WTC11 (cell line): ENCODE data around the gene GAL. TPM values are rescaled to one million over a fixed set of nuclear protein-coding genes. Genes with fewer than 3 reads are reported as not detected.

Experiments used
- ATAC-seq: fragments of 200-7000 bp; cut with Tn5 transposase; 2 replicates; pipeline ENCODE4 v1.10.0; 2021; ENCODE audit warnings: mild to moderate bottlenecking, moderate library complexity
- CTCF ChIA-PET: fragments of 300-600 bp; sonication (Branson Sonifier 250); formaldehyde crosslinking; loops from one replicate; lab custom pipeline; 2021; ENCODE audit warnings: antibody characterized with exemption; lab: Charles Lee
- POLR2A ChIA-PET: fragments of 350-600 bp; sonication (Branson Sonifier 250); formaldehyde crosslinking; loops from one replicate; lab custom pipeline; 2021; ENCODE audit warnings: antibody characterized with exemption; lab: Charles Lee
- DNase-seq: peaks from one replicate; pipeline ENCODE4 v3.0.0; 2021; ENCODE audit warnings: low spot score
- H3K27ac Mint-ChIP-seq: 2 replicates; pipeline ENCODE4 v1.8.0; 2021; ENCODE audit warnings: mixed read lengths
- H3K27me3 Mint-ChIP-seq: 2 replicates; pipeline ENCODE4 v1.8.0; 2021; ENCODE audit warnings: low read depth, mild to moderate bottlenecking, moderate library complexity, mixed read lengths
- H3K36me3 Mint-ChIP-seq: 2 replicates; pipeline ENCODE4 v1.8.0; 2021; ENCODE audit warnings: mixed read lengths
- H3K4me1 Mint-ChIP-seq: 2 replicates; pipeline ENCODE4 v1.8.0; 2022; ENCODE audit warnings: mixed read lengths
- H3K4me3 Mint-ChIP-seq: 2 replicates; pipeline ENCODE4 v1.8.0; 2021; ENCODE audit warnings: mild to moderate bottlenecking, moderate library complexity, mixed read lengths
- H3K9me3 Mint-ChIP-seq: 2 replicates; pipeline ENCODE4 v1.8.0; 2021; ENCODE audit warnings: mixed read lengths
- ARID4B ChIP-seq: sonication (generic); formaldehyde crosslinking; IDR thresholded peaks from 2 replicates; pipeline ENCODE4 v1.8.0; 2023; ENCODE audit warnings: missing genetic modification reagents, mild to moderate bottlenecking, borderline replicate concordance
- CDX4 ChIP-seq: fragments of 250-450 bp; sonication (Bioruptor Pico); IDR thresholded peaks from 2 replicates; pipeline ENCODE4 v1.9.0; 2021; ENCODE audit warnings: moderate library complexity, mild to moderate bottlenecking, inconsistent platforms, borderline replicate concordance
- CREM ChIP-seq: sonication (generic); formaldehyde crosslinking; IDR thresholded peaks from 2 replicates; pipeline ENCODE4 v1.8.1; 2022; ENCODE audit warnings: mild to moderate bottlenecking, missing genetic modification reagents, moderate library complexity
- FOXP1 ChIP-seq: sonication (generic); formaldehyde crosslinking; IDR thresholded peaks from 2 replicates; pipeline ENCODE4 v1.8.0; 2022; ENCODE audit warnings: missing genetic modification reagents, mild to moderate bottlenecking, moderate library complexity, borderline replicate concordance
- GTF2I ChIP-seq: fragments of 250-450 bp; sonication (Bioruptor Pico); conservative IDR thresholded peaks from 2 replicates; pipeline ENCODE4 v1.4.0; 2021; ENCODE audit warnings: mild to moderate bottlenecking
- HMGA2 ChIP-seq: fragments of 250-450 bp; sonication (Bioruptor Pico); IDR thresholded peaks from 2 replicates; pipeline ENCODE4 v1.4.0; 2021; ENCODE audit warnings: mild to moderate bottlenecking, moderate library complexity
- IRF1 ChIP-seq: sonication (generic); formaldehyde crosslinking; IDR thresholded peaks from 2 replicates; pipeline ENCODE4 v1.8.0; 2023; ENCODE audit warnings: missing genetic modification reagents
- NR2C2 ChIP-seq: sonication (generic); formaldehyde crosslinking; IDR thresholded peaks from 2 replicates; pipeline ENCODE4 v1.8.0; 2022; ENCODE audit warnings: mild to moderate bottlenecking, missing genetic modification reagents
- NR3C1 ChIP-seq: sonication (generic); formaldehyde crosslinking; conservative IDR thresholded peaks from 2 replicates; pipeline ENCODE4 v1.8.1; 2023; ENCODE audit warnings: low read depth, mild to moderate bottlenecking, missing genetic modification reagents
- USF1 ChIP-seq: sonication (generic); formaldehyde crosslinking; IDR thresholded peaks from 2 replicates; pipeline ENCODE4 v1.8.0; 2022; ENCODE audit warnings: mild to moderate bottlenecking, missing genetic modification reagents
- ZNF138 ChIP-seq: sonication (generic); formaldehyde crosslinking; conservative IDR thresholded peaks from 2 replicates; pipeline ENCODE4 v1.8.1; 2022; ENCODE audit warnings: mild to moderate bottlenecking, moderate library complexity, missing genetic modification reagents
- total RNA-seq: library from RNA; stranded (reverse); gene quantifications from 3 replicates; pipeline ENCODE4 v1.2.3, GENCODE V29; 2021
- TF ChIP-seq, protein P1 (sequence below): sonication (generic); formaldehyde crosslinking; IDR thresholded peaks from 2 replicates; pipeline ENCODE4 v1.8.1; 2023; ENCODE audit warnings: mild to moderate bottlenecking, missing genetic modification reagents, moderate library complexity
- TF ChIP-seq, protein P2 (sequence below): sonication (generic); formaldehyde crosslinking; IDR thresholded peaks from 2 replicates; pipeline ENCODE4 v1.8.1; 2022; ENCODE audit warnings: mild to moderate bottlenecking, missing genetic modification reagents, moderate library complexity, borderline replicate concordance

The GAL gene
- total RNA-seq, 1 experiment from 2014 or later: 102 TPM

DNA sequence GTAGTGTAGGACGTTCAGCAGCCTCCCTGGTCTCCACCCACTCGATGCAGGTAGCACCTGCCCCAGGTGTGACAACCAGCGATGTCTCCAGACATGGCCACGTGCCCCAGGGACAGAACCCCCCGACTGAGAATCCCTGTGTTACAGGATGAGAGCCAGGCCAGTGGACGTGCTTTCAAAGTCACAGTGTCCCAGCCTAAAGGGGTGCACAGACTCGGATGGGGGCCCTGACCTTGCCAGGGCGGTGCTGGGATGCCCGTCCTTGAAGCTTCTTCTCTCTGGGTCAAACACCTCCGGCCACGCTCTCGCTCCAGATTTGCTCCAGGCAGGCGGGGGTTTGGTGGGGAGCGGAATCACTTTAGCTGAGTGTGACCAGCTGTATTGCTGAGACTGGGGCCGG is 23.3 kb upstream of the GAL start (continued):
- TF ChIP-seq IRF1 (no peak), CREM (CRISPR knock-in tag) (no peak)

GRCh38 chr11:68661697-68662603 is 22.4 kb upstream of the GAL start:
- peaks cover 11% of the 10 kb centered on the region; the same call in 1 of the 2 replicates for H3K36me3 Mint-ChIP-seq
- H3K4me3 Mint-ChIP-seq: no peak overlapping the region
- H3K4me1 Mint-ChIP-seq: peaks cover 13% of the 10 kb centered on the region
- peaks cover 18% of the 10 kb centered on the region for H3K9me3 Mint-ChIP-seq
- ATAC-seq (no peak), DNase-seq (no peak)
- ChIA-PET CTCF (interaction anchor here (1.4 kb wide), 1 partner anchor 29 kb away, joined by 3 read pairs; no protein-coding TSS in a partner anchor), POLR2A (no interaction called here)
- no peak overlapping the region for H3K27ac Mint-ChIP-seq
- no peaks in the 10 kb centered on the region for H3K27me3 Mint-ChIP-seq
- TF ChIP-seq GTF2I (no peak), CDX4 (no peak), NR2C2 (CRISPR knock-in tag) (no peak), USF1 (no peak), ARID4B (CRISPR knock-in tag) (no peak), ZNF138 (CRISPR knock-in tag) (no peak), IRF1 (no peak), HMGA2 (CRISPR knock-in tag) (no peak), NR3C1 (CRISPR knock-in tag) (no peak)
- TF ChIP-seq, protein P1, sequence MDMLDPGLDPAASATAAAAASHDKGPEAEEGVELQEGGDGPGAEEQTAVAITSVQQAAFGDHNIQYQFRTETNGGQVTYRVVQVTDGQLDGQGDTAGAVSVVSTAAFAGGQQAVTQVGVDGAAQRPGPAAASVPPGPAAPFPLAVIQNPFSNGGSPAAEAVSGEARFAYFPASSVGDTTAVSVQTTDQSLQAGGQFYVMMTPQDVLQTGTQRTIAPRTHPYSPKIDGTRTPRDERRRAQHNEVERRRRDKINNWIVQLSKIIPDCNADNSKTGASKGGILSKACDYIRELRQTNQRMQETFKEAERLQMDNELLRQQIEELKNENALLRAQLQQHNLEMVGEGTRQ (CRISPR knock-in tag): no peak

- TF ChIP-seq, protein P2, sequence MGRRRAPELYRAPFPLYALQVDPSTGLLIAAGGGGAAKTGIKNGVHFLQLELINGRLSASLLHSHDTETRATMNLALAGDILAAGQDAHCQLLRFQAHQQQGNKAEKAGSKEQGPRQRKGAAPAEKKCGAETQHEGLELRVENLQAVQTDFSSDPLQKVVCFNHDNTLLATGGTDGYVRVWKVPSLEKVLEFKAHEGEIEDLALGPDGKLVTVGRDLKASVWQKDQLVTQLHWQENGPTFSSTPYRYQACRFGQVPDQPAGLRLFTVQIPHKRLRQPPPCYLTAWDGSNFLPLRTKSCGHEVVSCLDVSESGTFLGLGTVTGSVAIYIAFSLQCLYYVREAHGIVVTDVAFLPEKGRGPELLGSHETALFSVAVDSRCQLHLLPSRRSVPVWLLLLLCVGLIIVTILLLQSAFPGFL (CRISPR knock-in tag): no peak
- 0 out of 2 replicates have a peak, but pooled peaks have one; percentile 18 for TF ChIP-seq FOXP1
- H3K27me3 Mint-ChIP-seq: no peaks in the 10 kb centered on the region
- H3K36me3 Mint-ChIP-seq: peaks cover 11% of the 10 kb centered on the region; the same call in 1 of the 2 replicates
- ChIA-PET POLR2A (no interaction called here), CTCF (no interaction called here)
- H3K9me3 Mint-ChIP-seq: peaks cover 18% of the 10 kb centered on the region
- DNase-seq (no peak), ATAC-seq (no peak)
- H3K4me1 Mint-ChIP-seq: peaks cover 9% of the 10 kb centered on the region
- H3K4me3 Mint-ChIP-seq: no peak overlapping the region
- H3K27ac Mint-ChIP-seq: no peak overlapping the region
These were observed 20.8 kb upstream of the GAL start for GRCh38 chr11:68663482-68664010.
